H1 (cell line): ENCODE data around the gene LMX1B. TPM values are rescaled to one million over a fixed set of nuclear protein-coding genes. Genes with fewer than 3 reads are reported as not detected.

Experiments used
- CTCF ChIA-PET: fragments of 300-600 bp; sonication (Branson Sonifier 250); formaldehyde crosslinking; loops from one replicate; lab custom pipeline; 2021; ENCODE audit not compliant: partially characterized antibody; lab: Charles Lee
- POLR2A ChIA-PET: fragments of 300-600 bp; sonication (Branson Sonifier 250); formaldehyde crosslinking; loops from one replicate; lab custom pipeline; 2021; ENCODE audit warnings: inconsistent platforms; ENCODE audit not compliant: partially characterized antibody; lab: Charles Lee
- DNase-seq, 2 experiments: peaks; one replicate each; pipeline versions ENCODE4 v3.0.0 to v3.0.0-alpha.2; 2010 to 2022; ENCODE audit warnings: low spot score in 2 of 2, low read depth in 1 of 2, mixed read lengths in 1 of 2
- FAIRE-seq: peaks from 2 replicates; lab custom pipeline; 2011; peaks lifted over from hg19 to GRCh38; lab: Jason Lieb, UNC
- H2AFZ ChIP-seq: 2 replicates; pipeline ENCODE4 v1.8.1; 2012; ENCODE audit warnings: low read length, inconsistent platforms
- H2AK5ac ChIP-seq: 2 replicates; pipeline ENCODE4 v1.6.1; 2013; ENCODE audit warnings: low read depth, low read length
- H2BK120ac ChIP-seq: replicated peaks from 2 replicates; pipeline ENCODE3; 2013; ENCODE audit warnings: low read depth, low read length, inconsistent platforms
- H2BK12ac ChIP-seq: 2 replicates; pipeline ENCODE4 v1.6.1; 2013; ENCODE audit warnings: low read depth, low read length
- H2BK15ac ChIP-seq: 2 replicates; pipeline ENCODE4 v1.6.1; 2013; ENCODE audit warnings: low read length
- H2BK20ac ChIP-seq: 2 replicates; pipeline ENCODE4 v1.6.1; 2013; ENCODE audit warnings: low read length
- H2BK5ac ChIP-seq: 2 replicates; pipeline ENCODE4 v1.6.1; 2013; ENCODE audit warnings: low read depth, low read length
- H3K14ac ChIP-seq: 2 replicates; pipeline ENCODE4 v1.6.1; 2013; ENCODE audit warnings: inconsistent platforms; ENCODE audit not compliant: insufficient read length
- H3K18ac ChIP-seq: 2 replicates; pipeline ENCODE4 v1.6.1; 2013; ENCODE audit warnings: low read length; ENCODE audit errors: extremely low read depth
- H3K23ac ChIP-seq: 2 replicates; pipeline ENCODE4 v1.6.1; 2013; ENCODE audit warnings: inconsistent platforms; ENCODE audit not compliant: insufficient read length
- H3K23me2 ChIP-seq: 2 replicates; pipeline ENCODE4 v1.6.1; 2013; ENCODE audit warnings: low read depth, low read length
- H3K27ac ChIP-seq: 2 replicates; pipeline ENCODE4 v1.6.1; 2011; ENCODE audit warnings: low read depth, low read length, inconsistent platforms
- H3K27me3 ChIP-seq, 4 experiments: replicated peaks in 1 of 4; 1 replicate in 1 of 4; 2 replicates in 3 of 4; pipeline versions ENCODE4 v1.6.1 to v1.8.1; 2011 to 2013; ENCODE audit warnings: low read length in 3 of 4, mild to moderate bottlenecking in 3 of 4, inconsistent platforms in 2 of 4, mixed read lengths in 2 of 4, moderate library complexity in 1 of 4; ENCODE audit not compliant: control insufficient read depth in 3 of 4, insufficient read depth in 3 of 4; ENCODE audit errors: extremely low read depth in 1 of 4
- H3K36me3 ChIP-seq, 4 experiments: 2 replicates each; pipeline versions ENCODE4 v1.6.1 to v1.8.1; 2011 to 2013; ENCODE audit warnings: mild to moderate bottlenecking in 4 of 4, low read length in 3 of 4, moderate library complexity in 2 of 4, control low read depth in 1 of 4, inconsistent platforms in 1 of 4; ENCODE audit not compliant: insufficient read depth in 4 of 4, control insufficient read depth in 2 of 4
- H3K4ac ChIP-seq: replicated peaks from 2 replicates; pipeline ENCODE3; 2013; ENCODE audit warnings: low read length, low read depth, mixed read lengths, inconsistent platforms; ENCODE audit not compliant: insufficient read length
- H3K4me1 ChIP-seq, 4 experiments: replicated peaks in 1 of 4; 1 replicate in 1 of 4; 2 replicates in 3 of 4; pipeline versions ENCODE4 v1.6.1 to v1.8.1; 2011 to 2013; ENCODE audit warnings: low read length in 3 of 4, inconsistent platforms in 2 of 4, mixed read lengths in 1 of 4; ENCODE audit not compliant: insufficient read depth in 4 of 4, control insufficient read depth in 3 of 4
- H3K4me2 ChIP-seq, 2 experiments: 2 replicates each; pipeline versions ENCODE4 v1.6.1 to v1.8.1; 2011 to 2013; ENCODE audit warnings: low read depth in 2 of 2, low read length in 2 of 2, control low read depth in 1 of 2, inconsistent platforms in 1 of 2, mild to moderate bottlenecking in 1 of 2; ENCODE audit not compliant: insufficient read depth in 1 of 2
- H3K4me3 ChIP-seq, 4 experiments: fragments of 200-600, 300-600 bp in 1 of 4; sonication (generic), shearing (Covaris generic), sonication (Bioruptor Twin) in 1 of 4; 2 replicates each; pipeline versions ENCODE4 v1.5.1 to v1.8.1; 2011 to 2016; ENCODE audit warnings: low read length in 4 of 4, low read depth in 3 of 4, control low read depth in 2 of 4, inconsistent platforms in 2 of 4, mild to moderate bottlenecking in 2 of 4, mixed read lengths in 1 of 4, moderate library complexity in 1 of 4; ENCODE audit not compliant: insufficient read depth in 2 of 4; ENCODE audit errors: extremely low read depth in 1 of 4
- H3K56ac ChIP-seq: replicated peaks from 2 replicates; pipeline ENCODE3; 2013; ENCODE audit warnings: low read depth, mild to moderate bottlenecking, mixed read lengths, low read length, inconsistent platforms; ENCODE audit not compliant: insufficient read length
- H3K79me1 ChIP-seq: 2 replicates; pipeline ENCODE4 v1.6.1; 2013; ENCODE audit warnings: low read depth, low read length, control low read depth
- H3K79me2 ChIP-seq, 2 experiments: 2 replicates each; pipeline versions ENCODE4 v1.6.1 to v1.8.1; 2012 to 2013; ENCODE audit warnings: low read length in 2 of 2, mild to moderate bottlenecking in 2 of 2, inconsistent platforms in 1 of 2; ENCODE audit not compliant: insufficient read depth in 2 of 2, control insufficient read depth in 1 of 2
- H3K9ac ChIP-seq, 4 experiments: replicated peaks in 1 of 4; 1 replicate in 1 of 4; 2 replicates in 3 of 4; pipeline versions ENCODE4 v1.6.1 to v1.8.1; 2011 to 2013; ENCODE audit warnings: low read depth in 3 of 4, low read length in 3 of 4, control low read depth in 2 of 4, mild to moderate bottlenecking in 2 of 4, moderate library complexity in 2 of 4, inconsistent platforms in 1 of 4; ENCODE audit errors: extremely low read depth in 1 of 4
- H3K9me3 ChIP-seq, 2 experiments: 2 replicates each; pipeline versions ENCODE4 v1.6.1 to v1.8.1; 2012 to 2013; ENCODE audit warnings: mild to moderate bottlenecking in 2 of 2, moderate library complexity in 2 of 2, control low read depth in 1 of 2, inconsistent platforms in 1 of 2, low read depth in 1 of 2, low read length in 1 of 2, mixed read lengths in 1 of 2; ENCODE audit not compliant: insufficient read depth in 2 of 2
- H4K20me1 ChIP-seq, 2 experiments: replicated peaks in 1 of 2; 2 replicates each; pipeline versions ENCODE3 to v1.8.1; 2011 to 2013; ENCODE audit warnings: inconsistent platforms in 2 of 2, low read length in 2 of 2, mild to moderate bottlenecking in 1 of 2; ENCODE audit not compliant: insufficient read depth in 2 of 2, control insufficient read depth in 1 of 2
- H4K5ac ChIP-seq: 2 replicates; pipeline ENCODE4 v1.6.1; 2013; ENCODE audit warnings: low read length, low read depth, mixed read lengths, inconsistent platforms; ENCODE audit not compliant: insufficient read length
- H4K8ac ChIP-seq: 2 replicates; pipeline ENCODE4 v1.8.0; 2013; ENCODE audit warnings: mild to moderate bottlenecking, moderate library complexity, low read length, inconsistent platforms; ENCODE audit not compliant: insufficient read depth; ENCODE audit errors: extremely low read depth
- H4K91ac ChIP-seq: replicated peaks from 2 replicates; pipeline ENCODE3; 2013; ENCODE audit warnings: low read length, mixed read lengths, inconsistent platforms; ENCODE audit not compliant: insufficient read length
- HDAC2 ChIP-seq, 2 experiments: fragments of 300-600 bp in 1 of 2; sonication (generic) in 1 of 2; IDR thresholded peaks; 2 replicates each; pipeline ENCODE4 v1.6.1; 2011 to 2012; ENCODE audit warnings: low read depth in 2 of 2, low read length in 2 of 2, mild to moderate bottlenecking in 2 of 2, moderate library complexity in 2 of 2, borderline replicate concordance in 1 of 2, inconsistent platforms in 1 of 2
- NANOG ChIP-seq: IDR thresholded peaks from 2 replicates; pipeline ENCODE4 v1.6.1; 2011; ENCODE audit warnings: low read length, low read depth, mild to moderate bottlenecking, inconsistent platforms; ENCODE audit not compliant: insufficient read depth, poor library complexity, severe bottlenecking
- WGBS, 2 experiments: shearing (Covaris generic) in 1 of 2; methylation state at CpG; one replicate each; pipeline versions ENCODE4 v1.1.6 to v1.1.7; 2013 to 2015; ENCODE audit warnings: low lambda C conversion rate in 2 of 2, mixed read lengths in 2 of 2, inconsistent platforms in 1 of 2, low coverage in 1 of 2, missing lambda C conversion rate in 1 of 2; ENCODE audit not compliant: insufficient replicate concordance in 2 of 2, insufficient coverage in 1 of 2, insufficient read length in 1 of 2; ENCODE audit errors: extremely low coverage in 1 of 2, missing lambda C conversion rate in 1 of 2; 5-methylcytosine and 5-hydroxymethylcytosine counted together
- polyA plus RNA-seq, 7 experiments: library from polyadenylated mRNA; depleted of rRNA in 3 of 7; stranded (reverse) in 5 of 7; unstranded in 2 of 7; fragments of >200 nt in 5 of 7; fragments of 200-250 nt in 2 of 7; gene quantifications; 1 replicate in 5 of 7; 2 replicates in 1 of 7; 4 replicates in 1 of 7; pipeline versions ENCODE4 v1.2.1 to v1.2.3, GENCODE V29; 2011 to 2013; ENCODE audit warnings: missing spikeins in 2 of 7, mixed read lengths in 2 of 7
- total RNA-seq: library from RNA; stranded (reverse); fragmentation: NEBNext Ultra II Directional; extraction: Animal tissue kit (Norgen Biotek cat#: 25700); gene quantifications from 2 replicates; pipeline ENCODE4 v1.2.1, GENCODE V29; 2021

LMX1B gene
- total and polyA plus RNA-seq, 2 of the 8 experiments (the other 6 are each of a cell fraction or from before 2014, with no cell fraction given), result 0.09 to 0.37 TPM

DNA sequence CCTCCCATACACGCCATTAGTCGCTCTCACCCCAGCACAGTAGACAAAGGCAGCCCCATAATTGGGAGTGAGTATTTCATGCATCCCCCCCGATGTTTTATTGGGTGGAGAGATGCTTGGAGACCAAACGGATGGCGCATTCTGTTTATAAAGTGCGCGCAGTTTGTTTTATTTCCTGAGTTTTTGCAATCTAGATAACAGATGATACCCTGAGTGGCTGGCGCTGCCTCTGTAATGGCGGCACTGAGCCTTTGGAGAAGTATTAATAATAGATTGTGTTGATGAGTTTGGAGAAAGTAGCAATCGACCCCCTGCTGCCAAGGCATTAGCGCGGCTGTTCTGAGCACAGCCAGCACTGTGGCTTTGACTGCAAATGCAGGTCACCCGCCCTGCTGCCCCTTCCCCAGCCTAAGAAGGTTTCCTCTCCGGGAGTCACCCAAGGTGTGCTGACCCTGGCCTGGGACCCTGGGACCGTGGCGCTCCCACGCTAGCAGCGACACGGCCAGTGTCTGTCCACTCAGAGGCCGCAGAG is 74.3 kb downstream of the LMX1B start:
- Histone ChIP-seq H3K9me3 (no peaks in the 10 kb centered on the region), H3K27me3 (peaks cover 13 to 34% (median 27%) of the 10 kb centered on the region in 4 experiments), H4K20me1 (peaks cover 0 to 4% of the 10 kb centered on the region in 2 experiments), H3K27ac (no peak overlapping the region), H3K79me1 (no peaks in the 10 kb centered on the region), H3K4me2 (no peak overlapping the region), H2AK5ac (no peak overlapping the region), H2BK120ac (no peak overlapping the region), H2BK5ac (peak overlapping the region; percentile 20; the same call in 1 of the 2 replicates), H3K23ac (no peak overlapping the region), H2AFZ (no peak overlapping the region), H2BK20ac (no peak overlapping the region), H3K9ac (no peak overlapping the region), H3K79me2 (no peaks in the 10 kb centered on the region), H3K23me2 (no peaks in the 10 kb centered on the region; the same call in 1 of the 2 replicates), H3K4me1 (peaks cover 0 to 12% (median 3%) of the 10 kb centered on the region in 4 experiments; a peak in 5 of 7 replicates), H4K5ac (no peak overlapping the region), H3K56ac (no peak overlapping the region), H2BK15ac (no peak overlapping the region), H3K18ac (no peak overlapping the region), H3K14ac (no peak overlapping the region), H3K36me3 (no peaks in the 10 kb centered on the region), H2BK12ac (peak overlapping the region; percentile 81; the same call in 1 of the 2 replicates), H3K4me3 (no peak overlapping the region), H4K91ac (no peak overlapping the region), H3K4ac (no peak overlapping the region), H4K8ac (no peak overlapping the region)
- POLR2A ChIA-PET, result interaction anchor here (0.8 to 3.0 kb wide), 3 partner anchors 10 to 25 kb away, joined by 3 to 13 read pairs (median 3); no protein-coding TSS in a partner anchor
- 86% methylated on average over 20 of the region's 20 CpGs; no CpG with 5 or more reads in 1 of the 2 experiments for WGBS, 2 experiments
- no peak for DNase-seq
- TF ChIP-seq NANOG (peak; percentile 8), HDAC2 (IDR thresholded peaks at IDR 0.05; ENCODE audit: borderline replicate concordance in 1 of 2, low read depth in 2 of 2, low read length in 2 of 2) (no peak)
- CTCF ChIA-PET, result interaction anchor here (0.6 to 23.0 kb wide), 15 partner anchors 9 to 260 kb away, joined by 3 to 323 read pairs (median 35); no protein-coding TSS in a partner anchor
- FAIRE-seq, result no peak
